RWPE1 (cell line): Measurements from ENCODE around the gene SZT2.

Experiments used
- CTCF ChIA-PET: fragments of 350-600 bp; sonication (Branson Sonifier 250); formaldehyde crosslinking; extraction: SDS; loops from one replicate; lab custom pipeline; 2021; lab: Yijun Ruan, JAX
- POLR2A ChIA-PET: fragments of 400-600 bp; formaldehyde crosslinking; extraction: SDS; loops from one replicate; lab custom pipeline; 2020; ENCODE audit warnings: antibody characterized with exemption; ENCODE audit not compliant: low non-redundant PET; lab: Yijun Ruan, JAX
- DNase-seq: peaks from one replicate; pipeline ENCODE4 v3.0.0; 2012; ENCODE audit warnings: low spot score
- H3K27ac ChIP-seq: fragments of 450-650 bp; 2 replicates; pipeline ENCODE4 v1.5.1; 2017
- TF ChIP-seq, protein P1 (sequence below): fragments of 450-650 bp; conservative IDR thresholded peaks from 2 replicates; pipeline ENCODE4 v1.5.1; 2017; ENCODE audit warnings: low read depth, mild to moderate bottlenecking

Gene SZT2

DNA sequence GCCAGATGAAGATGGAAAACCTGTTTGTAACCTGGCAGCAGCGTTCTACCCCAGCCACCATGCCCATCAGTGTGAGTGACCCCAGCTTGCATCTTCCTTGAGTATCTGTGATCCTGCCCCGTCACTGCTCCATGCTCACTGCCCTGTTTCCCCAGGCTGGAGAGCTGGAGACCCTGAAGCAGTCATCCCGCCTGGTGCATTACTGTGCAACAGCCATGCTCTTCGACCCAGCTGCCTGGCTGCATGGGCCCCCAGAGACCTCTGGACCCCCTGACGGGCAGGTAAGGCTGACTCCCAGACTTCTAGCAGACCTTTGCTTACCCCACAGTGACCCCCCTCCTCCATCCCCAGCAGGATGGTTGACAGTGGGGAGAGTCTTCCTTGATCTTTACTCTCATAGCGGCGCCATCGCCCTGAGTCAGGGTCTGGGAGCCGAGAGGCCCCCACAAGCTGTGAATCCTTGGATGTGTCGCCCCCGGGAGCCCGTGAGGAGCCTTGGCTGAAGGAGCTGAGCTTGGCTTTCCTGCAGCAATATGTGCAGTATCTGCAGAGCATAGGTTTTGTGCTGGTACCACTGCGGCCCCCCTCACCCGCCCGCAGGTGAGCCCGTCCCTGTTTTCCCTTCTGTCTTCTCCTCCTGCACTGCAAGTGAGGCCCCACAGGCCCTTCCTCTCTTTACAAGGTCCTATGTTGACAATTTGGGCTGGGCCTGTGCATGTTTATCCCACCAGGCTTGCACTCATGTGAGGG lies 53.7 kb downstream of the SZT2 start:
- POLR2A ChIA-PET = no interaction called here
- CTCF ChIA-PET = no interaction called here
- no peak for DNase-seq
- peak overlapping the region; percentile 98 for H3K27ac ChIP-seq
- TF ChIP-seq, protein P1, sequence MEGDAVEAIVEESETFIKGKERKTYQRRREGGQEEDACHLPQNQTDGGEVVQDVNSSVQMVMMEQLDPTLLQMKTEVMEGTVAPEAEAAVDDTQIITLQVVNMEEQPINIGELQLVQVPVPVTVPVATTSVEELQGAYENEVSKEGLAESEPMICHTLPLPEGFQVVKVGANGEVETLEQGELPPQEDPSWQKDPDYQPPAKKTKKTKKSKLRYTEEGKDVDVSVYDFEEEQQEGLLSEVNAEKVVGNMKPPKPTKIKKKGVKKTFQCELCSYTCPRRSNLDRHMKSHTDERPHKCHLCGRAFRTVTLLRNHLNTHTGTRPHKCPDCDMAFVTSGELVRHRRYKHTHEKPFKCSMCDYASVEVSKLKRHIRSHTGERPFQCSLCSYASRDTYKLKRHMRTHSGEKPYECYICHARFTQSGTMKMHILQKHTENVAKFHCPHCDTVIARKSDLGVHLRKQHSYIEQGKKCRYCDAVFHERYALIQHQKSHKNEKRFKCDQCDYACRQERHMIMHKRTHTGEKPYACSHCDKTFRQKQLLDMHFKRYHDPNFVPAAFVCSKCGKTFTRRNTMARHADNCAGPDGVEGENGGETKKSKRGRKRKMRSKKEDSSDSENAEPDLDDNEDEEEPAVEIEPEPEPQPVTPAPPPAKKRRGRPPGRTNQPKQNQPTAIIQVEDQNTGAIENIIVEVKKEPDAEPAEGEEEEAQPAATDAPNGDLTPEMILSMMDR = no peak

DNA sequence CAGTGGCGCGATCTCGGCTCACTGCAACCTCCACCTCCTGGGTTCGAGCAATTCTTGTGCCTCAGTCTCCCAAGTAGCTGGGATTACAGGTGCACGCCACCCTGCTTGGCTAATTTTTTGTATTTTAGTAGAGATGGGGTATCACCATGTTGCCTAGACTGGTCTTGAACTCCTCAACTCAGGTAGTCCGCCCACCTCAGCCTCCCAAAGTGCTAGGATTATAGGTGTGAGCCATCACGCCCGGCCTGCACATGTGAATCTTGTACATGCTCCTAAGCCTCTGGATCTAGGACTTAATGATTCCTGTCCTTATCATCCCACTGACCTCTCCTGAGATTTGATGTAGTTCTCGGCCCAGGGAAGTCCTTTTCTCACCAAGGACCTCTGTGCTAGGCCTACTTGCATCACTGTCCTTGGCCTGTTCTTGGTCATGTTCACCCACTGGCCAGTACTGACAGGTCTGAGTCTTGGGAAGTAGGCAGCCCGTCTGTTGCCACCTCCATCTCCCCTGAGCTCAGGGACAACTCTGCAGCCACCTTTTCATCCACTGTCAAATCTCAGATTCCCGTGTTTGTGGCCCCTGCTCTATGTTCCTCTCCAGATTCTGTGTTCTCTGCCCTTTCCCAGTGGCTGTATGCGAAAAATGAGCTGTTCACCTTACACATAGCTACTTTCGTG lies 54.6 kb downstream of the SZT2 start:
- TF ChIP-seq, protein P1 = no peak
- ChIA-PET POLR2A (no interaction called here), CTCF (interaction anchor here (0.6 to 1.0 kb wide), 2 partner anchors 33 to 159 kb away, joined by 3 read pairs; partner anchors contain the start of gene C1orf210)
- no peak for DNase-seq
- peak overlapping the region; percentile 98 for H3K27ac ChIP-seq

- CTCF ChIA-PET = interaction anchor here (0.6 to 1.0 kb wide), 2 partner anchors 159 to 214 kb away, joined by 3 to 8 read pairs; partner anchors contain the start of gene C1orf210
- TF ChIP-seq, protein P1 = no peak
- H3K27ac ChIP-seq = peak overlapping the region; percentile 98
- POLR2A ChIA-PET = no interaction called here
- no peak for DNase-seq
Observed at GRCh38 chr1:43444836-43445235, 55.1 kb downstream of the SZT2 start.

DNA sequence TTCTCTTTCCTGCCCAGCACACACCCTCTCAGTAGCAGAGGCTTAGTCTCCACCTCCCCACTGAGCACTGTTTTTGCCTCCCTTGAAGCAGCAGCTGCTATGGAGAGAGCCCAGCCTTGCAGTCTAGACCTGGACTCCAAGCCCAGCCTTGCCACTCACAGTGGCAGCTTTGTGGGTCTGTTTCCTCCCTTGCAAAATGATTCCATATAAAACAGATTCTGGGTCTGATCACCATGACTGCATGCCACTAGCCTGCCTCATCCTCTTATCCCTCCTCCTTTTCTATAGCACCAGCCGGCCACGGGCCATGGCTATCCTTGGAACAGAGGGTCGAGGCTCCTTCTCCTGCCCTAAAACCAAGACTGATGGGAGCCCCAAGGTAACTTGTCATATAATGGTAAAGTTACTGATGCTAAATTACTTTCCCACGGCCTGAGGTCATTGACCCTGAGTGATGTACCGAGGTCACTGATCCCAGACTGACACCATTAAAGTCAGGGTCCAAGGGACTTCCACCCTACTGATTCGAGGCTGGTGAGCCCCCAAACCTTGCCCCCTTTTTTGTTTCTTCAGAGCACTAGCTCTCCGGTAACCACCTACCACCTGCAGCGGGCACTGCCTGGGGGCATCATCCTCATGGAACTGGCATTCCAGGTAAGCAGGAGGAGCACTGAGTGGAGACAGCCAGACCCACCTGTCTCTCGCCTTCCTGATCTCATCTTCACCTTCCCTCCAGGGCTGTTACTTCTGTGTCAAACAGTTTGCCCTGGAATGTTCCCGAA lies 56.1 kb downstream of the SZT2 start:
- DNase-seq = no peak
- TF ChIP-seq, protein P1 = no peak
- ChIA-PET CTCF (no interaction called here), POLR2A (no interaction called here)
- H3K27ac ChIP-seq = peak overlapping the region; percentile 98

DNA sequence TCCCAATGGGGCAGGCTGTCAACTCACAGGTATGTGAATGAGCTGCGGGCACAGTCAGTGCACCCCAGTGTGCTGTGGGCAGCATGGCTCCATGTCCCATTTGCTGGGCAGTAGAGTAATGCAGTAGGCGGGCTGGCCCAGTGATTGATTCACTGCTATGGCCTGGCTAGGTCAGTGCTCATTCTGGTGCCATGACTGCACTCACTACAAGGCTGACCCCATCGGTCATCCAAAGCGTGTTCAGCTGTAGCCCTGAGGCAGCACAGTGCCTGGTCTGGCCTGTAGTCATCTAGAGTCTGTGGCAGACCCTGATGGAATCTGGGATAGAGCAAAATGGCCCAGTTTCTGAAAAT lies 56.7 kb downstream of the SZT2 start:
- ChIA-PET CTCF (no interaction called here), POLR2A (interaction anchor here (0.6 kb wide), 1 partner anchor 433 kb away, joined by 3 read pairs; no protein-coding TSS in a partner anchor)
- DNase-seq = no peak
- TF ChIP-seq, protein P1 = no peak
- peak overlapping the region; percentile 98 for H3K27ac ChIP-seq
